HG02884 (cell line): ENCODE measurements around the gene FEM1B.

ENCODE experiments used
- ATAC-seq: cut with Tn5 transposase; IDR thresholded peaks from one replicate; pipeline ENCODE4 v1.9.1; 2021; ENCODE audit warnings: mild to moderate bottlenecking, moderate library complexity; ENCODE audit not compliant: unreplicated experiment

Gene FEM1B

DNA sequence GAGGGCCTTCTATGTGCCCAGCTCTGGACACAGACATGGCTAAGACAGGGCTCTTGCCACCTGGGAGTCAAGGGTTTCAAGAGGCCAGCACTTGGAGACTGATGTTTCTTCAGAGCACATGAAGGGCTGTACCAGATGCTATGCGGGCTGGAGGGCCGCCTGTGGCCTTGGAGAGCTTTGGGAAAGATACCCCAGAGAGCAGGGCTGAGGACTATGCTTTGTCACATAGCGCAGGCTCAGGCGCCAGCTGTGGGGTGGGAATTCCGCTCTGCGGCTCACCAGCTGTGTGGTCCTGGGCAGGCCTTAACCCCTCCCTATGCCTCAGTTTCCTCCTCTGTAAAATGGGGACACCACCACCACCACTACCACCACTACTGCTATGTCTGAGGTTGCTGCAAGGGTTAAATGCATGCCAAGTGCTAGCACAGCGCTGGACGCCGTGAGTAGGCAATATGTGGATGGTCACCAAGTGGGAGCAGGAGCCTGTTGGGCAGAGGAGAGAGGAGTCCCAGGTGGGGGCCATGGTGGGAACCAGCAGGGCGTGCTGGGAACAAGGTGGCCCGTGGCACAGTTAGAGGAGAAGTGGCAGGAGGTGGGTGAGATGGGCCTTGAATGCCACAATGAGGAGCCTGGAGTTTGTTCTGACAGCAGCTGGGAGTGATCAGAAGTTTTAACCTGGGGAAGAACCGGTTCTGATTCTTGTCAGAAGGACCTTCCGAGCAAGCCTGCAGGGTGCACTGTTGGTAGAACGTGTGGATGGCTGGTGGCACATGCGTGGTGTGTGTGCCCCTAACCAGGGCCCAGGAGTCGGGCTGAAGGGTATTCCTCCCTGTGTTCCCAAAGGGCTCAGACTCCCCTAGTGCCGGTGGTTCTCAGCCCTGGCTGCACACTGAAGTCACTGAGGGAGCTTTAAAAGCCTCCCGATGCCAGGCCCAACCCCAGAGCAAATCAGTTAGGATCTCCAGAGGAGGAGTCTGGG, 41.7 kb downstream of the FEM1B start:
- no peak for ATAC-seq

DNA sequence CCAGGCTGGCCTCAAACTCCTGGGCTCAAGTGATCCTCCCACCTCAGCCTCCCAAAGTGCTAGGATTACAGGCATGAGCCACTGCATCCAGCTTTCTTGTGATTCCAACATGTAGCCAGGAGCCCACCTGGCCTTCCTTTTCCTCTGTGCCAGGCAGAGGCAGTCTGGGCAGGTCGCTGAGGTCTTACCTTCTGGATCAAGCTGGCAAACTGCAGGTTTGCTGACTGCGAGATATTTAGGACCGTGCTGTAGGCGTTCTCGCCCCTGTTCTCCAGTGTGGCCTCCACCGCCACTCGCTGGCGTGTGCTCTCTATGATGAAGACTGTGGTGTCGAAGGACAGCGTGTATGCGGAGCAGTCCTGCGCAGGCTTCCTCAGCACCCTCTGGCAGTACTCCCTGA, 42.5 kb downstream of the FEM1B start:
- ATAC-seq = no peak

GRCh38 chr15:68321229-68321628, 43.7 kb downstream of the FEM1B start:
- no peak for ATAC-seq

DNA sequence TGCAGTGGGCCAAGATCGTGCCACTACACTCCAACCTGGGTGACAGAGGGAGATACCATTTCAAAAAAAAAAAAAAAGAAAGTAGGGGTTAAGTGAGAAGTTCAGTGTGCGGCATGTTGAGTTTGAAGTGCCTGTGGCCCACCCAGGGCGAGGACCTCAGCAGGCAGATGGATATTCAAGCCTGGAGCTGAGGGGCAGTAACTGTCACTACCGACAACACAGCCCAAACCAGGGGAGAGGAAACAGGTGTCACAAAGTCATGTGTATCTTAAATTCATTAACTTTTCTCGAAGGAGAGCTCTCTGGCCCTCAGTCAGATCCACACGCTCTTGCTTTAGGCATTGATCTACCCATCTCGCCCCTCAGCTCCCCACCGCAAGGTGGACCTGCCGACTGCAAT, 45.3 kb downstream of the FEM1B start:
- ATAC-seq = no peak

DNA sequence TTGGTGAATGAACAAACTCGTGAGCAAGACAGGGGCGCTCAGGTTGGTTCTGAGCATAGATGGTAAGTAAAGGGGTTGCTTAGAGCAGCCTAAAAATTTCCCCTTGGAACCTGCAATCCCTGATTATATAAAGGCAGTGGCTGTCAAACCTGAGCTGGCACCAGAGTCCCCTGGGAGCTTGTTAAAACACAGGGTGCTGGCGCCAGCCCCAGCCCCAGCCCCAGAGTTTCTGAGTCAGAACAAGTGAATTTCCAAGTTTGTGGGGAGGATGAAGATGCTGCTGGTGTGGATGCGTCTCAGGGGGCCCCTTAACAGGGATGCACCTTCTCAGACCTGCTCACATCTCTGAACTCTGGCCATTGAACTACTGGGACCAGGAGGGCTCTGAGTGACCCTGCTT, 48.2 kb downstream of the FEM1B start:
- no peak for ATAC-seq

DNA sequence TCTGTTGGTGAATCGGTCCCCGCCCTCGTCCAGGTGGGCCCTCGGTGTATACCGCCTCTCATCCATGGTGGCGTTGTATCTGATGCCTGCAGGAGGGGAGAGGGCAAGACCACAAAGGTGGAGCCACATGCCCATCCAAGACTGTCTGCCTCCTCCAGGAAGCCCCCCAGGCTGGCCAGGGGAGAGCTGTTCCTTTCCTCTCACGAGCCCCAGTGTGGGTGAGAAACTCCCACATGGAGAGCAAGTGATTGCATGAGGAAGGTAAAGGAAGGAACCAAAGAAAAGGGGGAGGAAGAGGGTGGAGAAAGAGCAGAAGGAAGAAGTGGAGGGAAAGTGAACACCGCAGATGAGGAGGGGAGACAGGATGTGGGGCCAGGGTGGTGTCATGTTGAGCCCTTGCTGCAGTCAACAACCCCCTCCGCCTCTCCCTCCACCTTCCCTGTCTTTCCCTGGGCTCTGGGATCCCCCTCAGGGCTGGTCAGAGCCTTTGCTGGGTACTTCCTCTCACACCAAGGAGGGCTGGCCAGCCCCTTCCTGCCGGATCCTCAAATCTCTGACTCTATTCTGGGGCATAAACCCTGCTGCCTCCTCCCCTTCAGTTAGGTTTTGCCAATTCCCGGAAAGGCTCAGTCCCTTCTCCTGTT, 49.3 kb downstream of the FEM1B start:
- no peak for ATAC-seq

- no peak for ATAC-seq
Observed at GRCh38 chr15:68328443-68328842, 50.9 kb downstream of the FEM1B start.

DNA sequence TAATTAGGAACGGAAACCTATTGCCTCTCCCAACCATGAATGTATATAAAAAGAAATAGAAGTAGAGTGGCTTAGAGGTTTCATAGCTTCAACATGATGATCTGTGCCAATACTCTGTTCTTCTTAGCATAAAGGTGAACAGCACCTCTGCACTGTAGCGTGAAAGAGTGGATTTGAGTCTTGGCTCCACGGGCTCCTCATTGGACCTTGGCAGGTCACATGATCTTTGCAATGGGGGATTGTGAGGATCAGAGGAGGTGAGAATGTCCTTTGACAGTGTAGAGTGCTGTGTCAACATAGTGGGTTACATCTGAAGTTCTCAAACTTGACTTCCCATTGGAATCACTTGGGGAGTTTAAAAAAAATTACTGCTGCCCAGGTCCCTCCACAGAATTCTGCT, 51.4 kb downstream of the FEM1B start:
- ATAC-seq = no peak

GRCh38 chr15:68330416-68330815, 52.9 kb downstream of the FEM1B start:
- ATAC-seq = no peak

GRCh38 chr15:68330901-68331300, 53.4 kb downstream of the FEM1B start:
- ATAC-seq = no peak

DNA sequence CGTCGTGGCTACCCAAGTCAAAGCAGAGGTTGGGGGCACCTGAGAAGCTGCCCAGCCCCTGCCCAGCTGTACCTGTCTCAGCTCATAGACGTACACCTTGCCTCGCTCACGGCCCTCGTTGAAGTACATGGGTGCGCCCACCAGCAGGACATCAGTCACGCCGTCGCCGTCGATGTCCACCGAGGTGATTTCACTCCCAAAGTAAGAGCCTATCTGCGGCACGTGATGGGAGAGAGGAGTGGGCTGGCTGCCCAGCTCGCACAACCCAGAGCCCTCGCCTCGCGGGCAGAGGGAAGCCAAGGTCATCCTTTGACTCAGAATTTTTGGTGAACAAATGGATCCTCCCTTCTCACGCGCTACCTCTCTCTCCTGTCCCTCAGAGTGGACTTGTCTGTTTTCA, 54.7 kb downstream of the FEM1B start:
- no peak for ATAC-seq

GRCh38 chr15:68333775-68334470, 56.4 kb downstream of the FEM1B start:
- no peak for ATAC-seq

GRCh38 chr15:68334661-68335124, 57.1 kb downstream of the FEM1B start:
- ATAC-seq = no peak

DNA sequence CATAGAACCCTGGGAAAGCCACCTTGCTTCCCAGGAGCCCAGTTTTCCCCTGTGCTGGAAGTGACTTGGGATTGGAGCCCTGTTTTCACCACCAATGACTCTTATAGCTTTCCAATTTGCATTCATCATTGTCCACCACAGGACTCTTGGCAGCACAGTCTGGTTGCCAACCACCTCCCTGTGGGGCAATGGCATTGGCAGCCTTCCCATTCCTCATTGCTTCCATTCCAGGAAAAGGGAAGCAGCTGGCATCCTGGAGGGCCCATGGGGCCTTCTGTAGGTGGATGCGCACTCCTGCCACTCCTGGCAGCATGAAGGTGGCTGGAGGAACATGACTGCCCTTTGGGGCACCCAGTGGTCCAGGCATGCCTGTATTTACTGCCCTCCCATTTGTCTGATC, 57.7 kb downstream of the FEM1B start:
- ATAC-seq = no peak

DNA sequence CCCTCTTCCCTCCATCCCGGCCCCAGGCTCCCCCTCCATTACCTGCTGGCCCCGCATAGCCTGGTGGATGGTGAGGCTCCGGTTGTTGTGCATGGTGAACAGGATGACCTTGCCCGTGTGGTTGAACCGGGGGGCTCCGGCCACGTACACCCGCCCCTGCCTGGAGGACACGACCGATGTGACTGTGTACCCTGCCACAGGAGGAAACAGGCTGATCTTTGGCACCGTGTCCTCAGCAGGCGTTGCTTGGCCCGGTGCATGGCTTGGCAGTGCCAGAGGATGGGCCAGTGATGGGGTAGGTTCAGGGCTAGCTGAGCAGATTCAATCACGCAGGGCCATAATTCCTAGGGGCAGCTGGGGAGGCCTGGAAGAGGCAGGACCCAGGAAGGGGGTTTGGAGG, 58.1 kb downstream of the FEM1B start:
- no peak for ATAC-seq

- no peak for ATAC-seq
Observed at GRCh38 chr15:68336516-68336915, 59.0 kb downstream of the FEM1B start.

- ATAC-seq = no peak
Observed at GRCh38 chr15:68337826-68338225, 60.3 kb downstream of the FEM1B start.

DNA sequence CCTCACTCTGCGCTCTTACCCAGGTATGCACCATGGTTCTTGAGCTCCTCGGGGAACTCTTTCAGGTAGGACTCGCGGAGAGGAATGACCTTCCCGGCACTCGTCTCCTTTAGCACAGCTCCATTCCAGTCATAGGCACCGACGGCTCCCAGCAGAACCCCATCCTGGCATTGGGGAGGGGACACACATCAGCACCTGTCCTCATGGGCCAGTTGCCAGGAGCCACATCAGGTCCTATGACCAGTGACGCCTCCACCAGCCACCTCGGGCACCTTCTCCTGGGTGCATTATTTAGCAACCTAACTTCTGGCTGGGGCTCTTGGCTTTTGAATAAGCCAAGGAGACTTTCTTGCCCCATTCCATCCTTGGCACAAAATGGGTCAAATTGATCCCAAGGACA, 61.9 kb downstream of the FEM1B start:
- no peak for ATAC-seq

GRCh38 chr15:68340726-68341671, 63.5 kb downstream of the FEM1B start:
- no peak for ATAC-seq
